Lower leg skin (tissue), 4 donors: ENCODE data around the gene STX18. TPM values are rescaled to one million over a fixed set of nuclear protein-coding genes. Genes with fewer than 3 reads are reported as not detected.

Experiments used
- DNase-seq, 2 donors: peaks; one replicate each; pipeline ENCODE4 v3.0.0-alpha.2; 2019; ENCODE audit warnings: low spot score in 2 of 2
- H3K4me3 ChIP-seq: fragments of 200-600 bp; sonication (generic); 2 replicates; pipeline ENCODE4 v1.5.1; 2017; ENCODE audit warnings: mild to moderate bottlenecking, low read depth; ENCODE audit not compliant: poor library complexity, severe bottlenecking
- POLR2A ChIP-seq, 2 donors: fragments of 450-650 bp; IDR thresholded peaks; one replicate each; pipeline ENCODE4 v1.6.1; 2016 to 2017; ENCODE audit warnings: antibody characterized with exemption in 2 of 2, mild to moderate bottlenecking in 1 of 2, moderate library complexity in 1 of 2
- WGBS, 2 donors: methylation state at CpG; one replicate each; pipeline ENCODE4 v1.1.5; 2018; 5-methylcytosine and 5-hydroxymethylcytosine counted together
- intact Hi-C: fragments of 100-400 bp; cut with DNase I; formaldehyde crosslinking; loops from one replicate; pipeline ENCODE4 v1.15.0; 2023; ENCODE audit warnings: low total_unique reads
- total RNA-seq, 4 donors: library from RNA; depleted of rRNA; stranded (reverse); fragments of >200 nt; gene quantifications; one replicate each; pipeline ENCODE4 v1.1.0, GENCODE V29; 2016
- TF ChIP-seq, protein P1 (sequence below), 3 donors: fragments of 450-650 bp; IDR thresholded peaks; one replicate each; pipeline ENCODE4 v1.5.1; 2016; ENCODE audit warnings: antibody characterized with exemption in 3 of 3, mild to moderate bottlenecking in 3 of 3, moderate library complexity in 2 of 3

The STX18 gene
- total RNA-seq, 4 donors from 2014 or later: 18.1 to 24.6 (median 21.5) TPM

DNA sequence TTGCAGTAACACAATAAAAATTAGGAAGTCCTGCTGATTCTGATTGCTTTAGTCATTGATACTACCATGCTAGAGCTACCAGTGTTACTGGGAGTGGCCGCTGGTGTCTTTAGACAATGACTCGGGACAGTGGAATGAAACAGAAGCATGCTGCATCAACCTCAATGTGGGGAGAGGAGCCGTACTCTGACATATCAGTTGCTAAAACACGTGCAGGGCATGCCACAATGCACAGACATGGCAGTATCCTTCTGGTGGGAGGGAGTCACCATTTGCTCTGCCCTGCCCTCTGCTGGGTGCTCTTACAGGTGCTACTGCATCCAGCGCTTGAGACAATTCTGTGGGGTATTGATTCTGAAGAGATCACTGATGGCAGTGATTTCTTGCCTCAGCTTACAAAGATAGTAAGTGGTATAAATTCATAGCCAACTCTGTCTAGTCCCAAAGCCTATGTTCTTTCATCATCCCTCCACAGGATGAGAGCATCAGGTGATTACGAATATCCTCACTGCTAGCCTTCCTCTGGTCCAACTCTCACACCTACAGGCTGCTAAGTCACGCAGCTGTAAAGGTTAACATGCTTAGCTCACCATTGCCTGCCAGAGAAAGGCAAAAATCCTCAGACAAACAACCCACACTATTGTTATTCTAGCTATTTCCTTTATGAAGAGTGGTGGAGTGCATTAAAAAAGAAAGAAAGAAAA is 111.2 kb downstream of the STX18 start:
- 65 to 67% methylated on average over 7 of the region's 7 CpGs for WGBS, 2 donors
- no peak for TF ChIP-seq POLR2A (IDR thresholded peaks at IDR 0.05)
- TF ChIP-seq, protein P1, sequence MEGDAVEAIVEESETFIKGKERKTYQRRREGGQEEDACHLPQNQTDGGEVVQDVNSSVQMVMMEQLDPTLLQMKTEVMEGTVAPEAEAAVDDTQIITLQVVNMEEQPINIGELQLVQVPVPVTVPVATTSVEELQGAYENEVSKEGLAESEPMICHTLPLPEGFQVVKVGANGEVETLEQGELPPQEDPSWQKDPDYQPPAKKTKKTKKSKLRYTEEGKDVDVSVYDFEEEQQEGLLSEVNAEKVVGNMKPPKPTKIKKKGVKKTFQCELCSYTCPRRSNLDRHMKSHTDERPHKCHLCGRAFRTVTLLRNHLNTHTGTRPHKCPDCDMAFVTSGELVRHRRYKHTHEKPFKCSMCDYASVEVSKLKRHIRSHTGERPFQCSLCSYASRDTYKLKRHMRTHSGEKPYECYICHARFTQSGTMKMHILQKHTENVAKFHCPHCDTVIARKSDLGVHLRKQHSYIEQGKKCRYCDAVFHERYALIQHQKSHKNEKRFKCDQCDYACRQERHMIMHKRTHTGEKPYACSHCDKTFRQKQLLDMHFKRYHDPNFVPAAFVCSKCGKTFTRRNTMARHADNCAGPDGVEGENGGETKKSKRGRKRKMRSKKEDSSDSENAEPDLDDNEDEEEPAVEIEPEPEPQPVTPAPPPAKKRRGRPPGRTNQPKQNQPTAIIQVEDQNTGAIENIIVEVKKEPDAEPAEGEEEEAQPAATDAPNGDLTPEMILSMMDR (IDR thresholded peaks at IDR 0.05): no peak
- DNase-seq: no peak
- intact Hi-C loops: no loop called here
- no peak overlapping the region for H3K4me3 ChIP-seq

DNA sequence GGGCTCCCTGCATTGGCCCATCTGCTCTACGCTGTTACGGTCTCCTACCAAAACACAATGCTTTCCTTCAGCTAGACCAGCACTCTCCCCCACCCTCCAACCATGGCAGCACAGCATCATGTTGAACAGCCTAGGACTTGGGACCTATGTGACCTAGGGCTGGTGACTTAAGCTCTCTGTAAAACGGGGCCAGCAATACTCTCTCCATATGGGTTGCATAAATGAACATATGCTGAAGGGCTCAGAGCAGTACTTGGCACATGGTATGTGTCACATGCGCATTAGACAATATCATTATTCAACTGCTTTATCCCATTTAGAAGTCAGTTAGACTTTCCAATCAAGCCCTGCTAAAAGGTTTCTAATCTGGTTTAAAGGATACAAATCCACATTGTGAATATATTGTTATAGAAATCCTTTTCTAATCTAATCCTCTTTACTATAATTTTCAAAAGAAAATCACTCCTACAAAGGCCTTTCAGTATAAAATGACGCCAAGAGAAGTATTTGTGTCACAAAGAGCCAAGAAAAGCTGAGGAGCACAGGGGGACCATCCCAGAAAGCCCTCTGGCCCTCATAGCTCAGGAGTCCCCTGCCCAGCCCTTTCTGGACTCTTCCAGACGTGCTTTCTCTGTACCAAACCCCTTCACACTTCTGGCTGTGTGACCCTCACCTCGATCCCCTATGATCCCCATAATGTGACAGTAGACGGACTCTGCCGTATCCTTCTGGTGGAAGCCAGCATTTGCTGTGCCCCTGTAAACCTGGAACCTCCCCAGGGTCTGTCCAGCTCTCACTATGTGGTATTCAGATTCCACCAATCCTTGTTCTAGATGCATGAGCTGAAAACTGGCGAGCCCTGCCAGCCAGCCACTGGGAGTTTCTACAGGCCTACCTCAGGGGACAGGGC is 112.6 kb downstream of the STX18 start:
- 92 to 93% methylated on average over 10 of the region's 10 CpGs for WGBS, 2 donors
- intact Hi-C loops: no loop called here
- DNase-seq: no peak
- TF ChIP-seq, protein P1 (IDR thresholded peaks at IDR 0.05): no peak
- no peak for TF ChIP-seq POLR2A (IDR thresholded peaks at IDR 0.05)
- H3K4me3 ChIP-seq: no peak overlapping the region

DNA sequence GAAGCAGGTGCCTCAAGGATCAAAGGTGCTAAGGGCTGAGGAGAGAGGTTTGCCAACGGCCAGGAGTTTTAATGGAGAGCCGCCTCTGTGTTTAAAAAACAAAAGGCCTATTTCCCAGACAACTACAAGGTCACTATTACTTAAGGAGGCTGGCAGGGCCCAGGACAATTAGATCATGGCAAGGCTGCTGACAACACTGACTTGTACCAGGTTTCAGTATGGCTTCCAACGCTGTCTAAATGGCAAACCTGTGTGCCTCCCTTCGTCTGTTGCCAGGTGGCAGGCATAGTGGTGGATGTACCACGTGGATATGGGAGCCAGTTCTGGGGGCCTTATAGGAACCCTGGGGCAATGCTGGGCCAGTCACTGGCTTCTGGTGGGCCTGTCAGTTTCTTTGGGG is 114.0 kb downstream of the STX18 start:
- no peak overlapping the region for H3K4me3 ChIP-seq
- no peak for DNase-seq
- WGBS, 2 donors: 82 to 93% methylated on average over 5 of the region's 5 CpGs
- TF ChIP-seq, protein P1 (IDR thresholded peaks at IDR 0.05): no peak
- no peak for TF ChIP-seq POLR2A (IDR thresholded peaks at IDR 0.05)
- intact Hi-C loops: no loop called here

DNA sequence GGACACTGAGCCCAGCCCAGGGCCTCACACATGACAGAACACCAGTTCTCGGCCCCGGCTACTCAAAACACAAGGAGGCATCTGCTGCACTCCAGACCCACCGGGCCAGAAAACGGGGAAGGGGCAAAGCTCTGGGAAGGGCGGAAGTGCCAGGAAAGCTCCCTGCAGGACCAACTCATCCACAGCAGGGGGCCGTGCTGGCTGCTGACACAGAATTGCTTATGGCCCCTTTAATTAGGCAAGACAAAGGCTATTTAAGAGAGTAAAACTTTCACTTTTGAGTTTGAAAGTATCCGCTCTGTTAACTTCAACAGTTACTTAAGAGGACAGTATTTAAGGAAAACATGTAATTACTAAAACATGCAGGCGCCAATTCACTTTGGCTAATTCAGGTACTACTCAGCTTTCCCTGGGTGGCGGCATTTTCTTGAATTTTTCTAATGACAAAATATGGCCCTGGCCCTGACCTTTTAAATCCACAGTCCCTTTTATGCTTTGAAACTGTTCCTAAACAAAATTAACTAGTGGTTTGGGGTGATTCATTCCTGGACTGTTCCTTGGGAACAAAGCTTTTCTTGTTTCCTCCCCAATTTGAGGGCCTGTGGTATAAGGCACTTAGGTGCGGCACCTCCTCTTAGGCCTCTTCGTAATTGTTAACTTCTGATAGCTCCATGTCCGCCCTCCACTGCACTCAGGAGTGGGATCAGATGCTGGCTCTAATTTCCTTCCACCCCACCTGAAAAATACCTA is 114.6 kb downstream of the STX18 start:
- 87 to 94% methylated on average over 12 of the region's 12 CpGs for WGBS, 2 donors
- no peak overlapping the region for H3K4me3 ChIP-seq
- DNase-seq: peak in 1 of 2 donors; percentile 78
- TF ChIP-seq POLR2A (IDR thresholded peaks at IDR 0.05): no peak
- TF ChIP-seq, protein P1 (IDR thresholded peaks at IDR 0.05): no peak
- intact Hi-C loops: no loop called here

DNA sequence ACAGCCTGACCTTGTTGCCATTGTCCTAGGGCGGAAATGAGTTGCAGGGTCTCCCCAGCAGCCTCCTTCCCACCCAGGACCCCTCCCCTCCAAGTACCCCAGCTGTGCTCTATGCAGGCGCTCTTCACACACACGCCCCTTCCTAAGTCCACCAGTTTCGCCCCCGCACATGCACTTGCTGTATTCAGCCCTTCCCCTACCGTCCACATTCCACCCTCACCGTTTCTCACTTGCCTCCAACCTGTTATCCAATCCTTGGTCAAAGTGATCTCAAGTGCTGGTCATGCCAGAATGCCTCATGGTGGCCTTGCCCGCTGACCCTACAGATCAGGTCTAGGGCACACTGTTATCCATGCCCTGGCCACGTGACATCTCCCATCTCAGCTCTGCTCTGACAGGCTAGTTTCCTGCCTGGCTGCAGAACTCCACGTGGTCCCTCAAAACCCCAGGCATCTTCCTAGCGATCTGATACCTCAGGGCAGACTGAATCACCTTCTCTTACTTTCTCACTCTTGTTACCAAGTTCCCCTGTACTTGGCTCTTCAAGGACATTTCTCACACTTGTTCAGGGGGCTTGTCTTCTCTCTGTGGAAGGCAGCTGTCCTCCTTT is 115.2 kb downstream of the STX18 start:
- no peak overlapping the region for H3K4me3 ChIP-seq
- peak in 1 of 2 donors; percentile 53 for DNase-seq
- intact Hi-C loops: no loop called here
- no peak for TF ChIP-seq POLR2A (IDR thresholded peaks at IDR 0.05)
- TF ChIP-seq, protein P1 (IDR thresholded peaks at IDR 0.05): no peak
- 88 to 89% methylated on average over 11 of the region's 11 CpGs for WGBS, 2 donors
